Choroid plexus epithelial cell (primary cell): ENCODE data around the gene SLC25A22.

ENCODE experiments used
- DNase-seq: peaks from one replicate; pipeline ENCODE4 v3.0.0-alpha.2; 2010; ENCODE audit warnings: low read depth
- H3K4me3 ChIP-seq: 2 replicates; pipeline ENCODE4 v1.5.1; 2011; ENCODE audit warnings: low read depth, mild to moderate bottlenecking, control low read depth, low read length, moderate library complexity
- CTCF ChIP-seq: conservative IDR thresholded peaks from 2 replicates; pipeline ENCODE4 v1.5.1; 2011; ENCODE audit warnings: low read depth, mild to moderate bottlenecking, control low read depth, inconsistent platforms, low read length, moderate library complexity

Gene SLC25A22

GRCh38 chr11:815675-816432 is 17.8 kb upstream of the SLC25A22 start:
- no peak overlapping the region for H3K4me3 ChIP-seq
- no peak for DNase-seq
- TF ChIP-seq CTCF, result no peak

- no peak for DNase-seq
- no peak overlapping the region for H3K4me3 ChIP-seq
- no peak for TF ChIP-seq CTCF
Observed at GRCh38 chr11:813456-814096, 15.5 kb upstream of the SLC25A22 start.

GRCh38 chr11:813072-813455 is 15.0 kb upstream of the SLC25A22 start:
- no peak for TF ChIP-seq CTCF
- no peak overlapping the region for H3K4me3 ChIP-seq
- DNase-seq, result no peak

GRCh38 chr11:812390-812789 is 14.3 kb upstream of the SLC25A22 start:
- H3K4me3 ChIP-seq, result no peak overlapping the region
- no peak for DNase-seq
- TF ChIP-seq CTCF, result no peak

- peak; percentile 40 for DNase-seq
- H3K4me3 ChIP-seq, result peak overlapping the region; percentile 93
- peak; percentile 34 for TF ChIP-seq CTCF
Observed at GRCh38 chr11:811446-812245, 13.6 kb upstream of the SLC25A22 start.

GRCh38 chr11:810040-810567 is 12.0 kb upstream of the SLC25A22 start:
- no peak for TF ChIP-seq CTCF
- H3K4me3 ChIP-seq, result peak overlapping the region; percentile 93
- DNase-seq, result no peak
